Immature natural killer cell (primary cell): ENCODE measurements around the gene IQGAP1. TPM values are rescaled to one million over a fixed set of nuclear protein-coding genes. Genes with fewer than 3 reads are reported as not detected.
A peak's percentile ranks its signal among the peaks of the same experiment; 100 is the strongest.
"Not testable (repeated sequence)": the region's sequence is repeated elsewhere in the genome, so short reads cannot be mapped to it uniquely, and the experiment has no call there.

ENCODE experiments used
- DNase-seq, 3 donors: peaks; one replicate each; pipeline ENCODE4 v3.0.0; 2022; ENCODE audit warnings: mixed read lengths in 1 of 3
- H3K27ac Mint-ChIP-seq, 6 donors: one replicate each; pipeline ENCODE4 v1.8.0; 2020; ENCODE audit warnings: mixed read lengths in 6 of 6, mild to moderate bottlenecking in 5 of 6, inconsistent platforms in 4 of 6, moderate library complexity in 3 of 6
- H3K27me3 Mint-ChIP-seq, 3 donors: one replicate each; pipeline ENCODE4 v1.8.0; 2020 to 2021; ENCODE audit warnings: low read depth in 3 of 3, mild to moderate bottlenecking in 3 of 3, mixed read lengths in 3 of 3, moderate library complexity in 3 of 3, inconsistent platforms in 1 of 3
- H3K36me3 Mint-ChIP-seq, 3 donors: one replicate each; pipeline ENCODE4 v1.8.0; 2020; ENCODE audit warnings: mixed read lengths in 3 of 3, inconsistent platforms in 2 of 3, mild to moderate bottlenecking in 2 of 3
- H3K4me1 Mint-ChIP-seq, 2 donors: one replicate each; pipeline ENCODE4 v1.8.0; 2020; ENCODE audit warnings: inconsistent platforms in 2 of 2, mild to moderate bottlenecking in 2 of 2, mixed read lengths in 2 of 2, moderate library complexity in 1 of 2
- H3K4me3 Mint-ChIP-seq, 5 donors: one replicate each; pipeline ENCODE4 v1.8.0; 2020; ENCODE audit warnings: mild to moderate bottlenecking in 5 of 5, mixed read lengths in 5 of 5, inconsistent platforms in 3 of 5, moderate library complexity in 3 of 5
- H3K9me3 Mint-ChIP-seq, 6 donors: one replicate each; pipeline ENCODE4 v1.8.0; 2020; ENCODE audit warnings: mild to moderate bottlenecking in 6 of 6, mixed read lengths in 6 of 6, inconsistent platforms in 4 of 6, moderate library complexity in 3 of 6
- polyA plus RNA-seq, 3 donors: library from polyadenylated mRNA; unstranded; fragments of 300-500 nt; fragmentation: Illumina TruSeq; gene quantifications; one replicate each; pipeline ENCODE4 v1.2.3, GENCODE V29; 2021

Gene IQGAP1
- 100 to 1,000 TPM; 179 to 346 (median 238) TPM for polyA plus RNA-seq

- Mint-ChIP-seq H3K27me3 (peaks cover 1 to 8% (median 7%) of the 10 kb centered on the region in 3 donors), H3K27ac (peak within 1 kb of the TSS; percentile 88 to 97 (median 94)), H3K36me3 (peaks cover 11 to 21% (median 12%) of the 10 kb centered on the region in 3 donors), H3K4me1 (peaks cover 52 to 58% of the 10 kb centered on the region in 2 donors), H3K4me3 (peak within 1 kb of the TSS; percentile 91 to 96 (median 93)), H3K9me3 (no peaks in the 10 kb centered on the region)
- DNase-seq: peak; percentile 90 to 95 (median 91)
Measured at GRCh38 chr15:90387534-90388461, at the start of gene IQGAP1. Gene IQGAP1 (plus strand): TSS chr15:90388242. CDS start chr15:90388342, 100 bp downstream.

GRCh38 chr15:90338532-90338931 is 49.5 kb upstream of the IQGAP1 start:
- no peaks in the 10 kb centered on the region for H3K9me3 Mint-ChIP-seq
- no peak overlapping the region for H3K4me3 Mint-ChIP-seq
- H3K27ac Mint-ChIP-seq: no peak overlapping the region
- no peak for DNase-seq
- no peaks in the 10 kb centered on the region for H3K36me3 Mint-ChIP-seq
- peaks cover 2% of the 10 kb centered on the region in 3 donors for H3K27me3 Mint-ChIP-seq
- H3K4me1 Mint-ChIP-seq: peaks cover 5 to 9% of the 10 kb centered on the region in 2 donors

- Mint-ChIP-seq H3K27ac (no peak overlapping the region), H3K9me3 (no peaks in the 10 kb centered on the region), H3K36me3 (no peaks in the 10 kb centered on the region), H3K4me1 (peaks cover 5 to 9% of the 10 kb centered on the region in 2 donors), H3K4me3 (no peak overlapping the region), H3K27me3 (peaks cover 2% of the 10 kb centered on the region in 3 donors)
- no peak for DNase-seq
Measured at GRCh38 chr15:90340345-90340744, 47.7 kb upstream of the IQGAP1 start.

GRCh38 chr15:90343302-90343790 is 44.7 kb upstream of the IQGAP1 start:
- Mint-ChIP-seq H3K9me3 (no peaks in the 10 kb centered on the region), H3K36me3 (no peaks in the 10 kb centered on the region), H3K27me3 (peaks cover 0 to 2% (median 2%) of the 10 kb centered on the region in 3 donors), H3K4me3 (no peak overlapping the region), H3K27ac (no peak overlapping the region), H3K4me1 (peaks cover 4 to 5% of the 10 kb centered on the region in 2 donors)
- DNase-seq: no peak

GRCh38 chr15:90344662-90345061 is 43.4 kb upstream of the IQGAP1 start:
- no peaks in the 10 kb centered on the region for H3K36me3 Mint-ChIP-seq
- peaks cover 0 to 2% (median 2%) of the 10 kb centered on the region in 3 donors for H3K27me3 Mint-ChIP-seq
- DNase-seq: no peak
- H3K4me1 Mint-ChIP-seq: peaks cover 4 to 5% of the 10 kb centered on the region in 2 donors
- no peaks in the 10 kb centered on the region for H3K9me3 Mint-ChIP-seq
- no peak overlapping the region for H3K4me3 Mint-ChIP-seq
- H3K27ac Mint-ChIP-seq: no peak overlapping the region

- Mint-ChIP-seq H3K4me1 (peaks cover 4 to 5% of the 10 kb centered on the region in 2 donors), H3K4me3 (no peak overlapping the region), H3K36me3 (no peaks in the 10 kb centered on the region), H3K9me3 (no peaks in the 10 kb centered on the region), H3K27me3 (peaks cover 0 to 2% (median 2%) of the 10 kb centered on the region in 3 donors), H3K27ac (no peak overlapping the region)
- no peak for DNase-seq
Measured at GRCh38 chr15:90345857-90346256, 42.2 kb upstream of the IQGAP1 start.

- H3K4me3 Mint-ChIP-seq, DNase-seq, H3K9me3 Mint-ChIP-seq, H3K36me3 Mint-ChIP-seq, H3K27me3 Mint-ChIP-seq, H3K27ac Mint-ChIP-seq: not testable (repeated sequence)
- H3K4me1 Mint-ChIP-seq: peaks cover 9 to 12% of the 10 kb centered on the region in 2 donors
Measured at GRCh38 chr15:90347431-90348065, 40.5 kb upstream of the IQGAP1 start.

GRCh38 chr15:90348456-90348855 is 39.6 kb upstream of the IQGAP1 start:
- H3K9me3 Mint-ChIP-seq: no peaks in the 10 kb centered on the region
- H3K4me3 Mint-ChIP-seq: no peak overlapping the region
- H3K4me1 Mint-ChIP-seq: peaks cover 7 to 10% of the 10 kb centered on the region in 2 donors
- H3K27ac Mint-ChIP-seq: no peak overlapping the region
- H3K27me3 Mint-ChIP-seq: peaks cover 0 to 4% (median 2%) of the 10 kb centered on the region in 3 donors
- no peaks in the 10 kb centered on the region for H3K36me3 Mint-ChIP-seq
- no peak for DNase-seq

GRCh38 chr15:90349072-90349471 is 39.0 kb upstream of the IQGAP1 start:
- Mint-ChIP-seq H3K4me3 (no peak overlapping the region), H3K4me1 (peaks cover 7 to 10% of the 10 kb centered on the region in 2 donors), H3K9me3 (no peaks in the 10 kb centered on the region), H3K27ac (no peak overlapping the region), H3K27me3 (peaks cover 0 to 4% (median 2%) of the 10 kb centered on the region in 3 donors), H3K36me3 (no peaks in the 10 kb centered on the region)
- no peak for DNase-seq

- Mint-ChIP-seq H3K4me3 (peak overlapping the region in 1 of 5 donors; percentile 3), H3K27ac (peak overlapping the region in 1 of 6 donors; percentile 4), H3K9me3 (no peaks in the 10 kb centered on the region), H3K36me3 (no peaks in the 10 kb centered on the region), H3K4me1 (peaks cover 7 to 10% of the 10 kb centered on the region in 2 donors), H3K27me3 (peaks cover 0 to 4% (median 2%) of the 10 kb centered on the region in 3 donors)
- no peak for DNase-seq
Measured at GRCh38 chr15:90349821-90350220, 38.2 kb upstream of the IQGAP1 start.

- Mint-ChIP-seq H3K4me3 (peak overlapping the region; percentile 85 to 91 (median 88)), H3K27me3 (peaks cover 0 to 4% (median 2%) of the 10 kb centered on the region in 3 donors), H3K9me3 (no peaks in the 10 kb centered on the region), H3K4me1 (peaks cover 7 to 10% of the 10 kb centered on the region in 2 donors), H3K36me3 (no peaks in the 10 kb centered on the region), H3K27ac (peak overlapping the region in 2 of 6 donors; percentile 28 to 37)
- no peak for DNase-seq
Measured at GRCh38 chr15:90351479-90352106, 36.4 kb upstream of the IQGAP1 start.

- peak; percentile 93 to 95 (median 94) for DNase-seq
- H3K4me1 Mint-ChIP-seq: peaks cover 7 to 10% of the 10 kb centered on the region in 2 donors
- peak within 1 kb of the TSS in 3 of 6 donors; percentile 37 to 69 (median 40) for H3K27ac Mint-ChIP-seq
- H3K27me3 Mint-ChIP-seq: peaks cover 0 to 4% (median 2%) of the 10 kb centered on the region in 3 donors
- H3K36me3 Mint-ChIP-seq: no peaks in the 10 kb centered on the region
- no peaks in the 10 kb centered on the region for H3K9me3 Mint-ChIP-seq
- H3K4me3 Mint-ChIP-seq: peak within 1 kb of the TSS; percentile 85 to 91 (median 88)
Measured at GRCh38 chr15:90352107-90352893, 35.7 kb upstream of the IQGAP1 start, which contains the start of gene ZNF774. Gene ZNF774 (plus strand): TSS chr15:90352284. CDS start chr15:90354661, 2,377 bp downstream.

GRCh38 chr15:90354986-90355385 is 33.1 kb upstream of the IQGAP1 start:
- H3K4me1 Mint-ChIP-seq: peaks cover 8 to 11% of the 10 kb centered on the region in 2 donors
- DNase-seq: no peak
- H3K27ac Mint-ChIP-seq: no peak overlapping the region
- H3K9me3 Mint-ChIP-seq: no peaks in the 10 kb centered on the region
- H3K36me3 Mint-ChIP-seq: no peaks in the 10 kb centered on the region
- H3K27me3 Mint-ChIP-seq: peaks cover 0 to 4% (median 2%) of the 10 kb centered on the region in 3 donors
- H3K4me3 Mint-ChIP-seq: no peak overlapping the region
